SK-N-MC (cell line): ENCODE data around the gene PLTP.

Experiments used
- EZH2 ChIP-seq: fragments of 200-600 bp; sonication (generic); IDR thresholded peaks from one replicate; pipeline ENCODE4 v1.6.1; 2017; ENCODE audit warnings: antibody characterized with exemption
- FOXP2 ChIP-seq: optimal IDR thresholded peaks from 2 replicates; pipeline ENCODE3; 2011; ENCODE audit warnings: mild to moderate bottlenecking, moderate library complexity; ENCODE audit not compliant: insufficient read depth; ENCODE audit errors: extremely low read length, control extremely low read depth
- POLR2AphosphoS5 ChIP-seq: IDR thresholded peaks from 2 replicates; pipeline ENCODE4 v1.6.1; 2012; ENCODE audit warnings: mild to moderate bottlenecking, low read depth, low read length, borderline replicate concordance

DNA sequence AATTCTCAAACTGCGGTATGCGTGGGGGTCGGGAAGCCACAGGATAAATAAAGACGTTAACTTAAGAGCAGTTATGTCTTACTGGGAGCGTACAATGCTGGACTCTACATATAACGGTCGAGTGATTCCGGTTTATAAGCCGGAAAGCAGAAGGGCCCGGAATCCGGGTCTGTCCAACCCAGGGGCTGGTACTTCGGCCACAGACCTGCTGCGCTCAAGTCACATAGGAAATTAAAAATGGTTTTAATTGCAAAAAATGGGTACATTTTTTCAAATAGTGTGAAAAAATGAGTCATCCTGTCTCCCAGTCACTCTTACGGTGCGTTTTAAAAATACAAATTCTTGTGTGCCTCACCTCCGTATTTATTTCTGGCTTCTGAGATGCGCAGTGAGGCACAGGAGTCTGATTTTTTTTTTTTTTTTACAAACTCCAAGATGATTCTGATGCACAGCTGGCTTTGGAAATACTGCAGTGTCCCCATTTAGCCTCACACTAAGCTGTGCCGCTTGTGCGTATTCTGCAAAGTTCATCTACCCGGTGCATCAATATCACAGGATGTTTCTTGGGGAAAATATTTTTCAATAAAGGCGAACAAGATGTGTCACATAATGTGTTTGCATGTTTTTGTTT, 23.6 kb upstream of the PLTP start:
- TF ChIP-seq EZH2 (no peak), POLR2AphosphoS5 (no peak), FOXP2 (no peak)
